Measurements from ENCODE around the gene HS1BP3. TPM values are rescaled to one million over a fixed set of nuclear protein-coding genes. Genes with fewer than 3 reads are reported as not detected.

The HS1BP3 gene
- total and polyA plus RNA-seq, 10 donors, result 8.8 to 38.0 (median 25.9) TPM

- intact Hi-C loops (cut with DNase I; ENCODE audit: low total_unique reads), result no loop called here
These were observed 45.9 kb downstream of the HS1BP3 start for GRCh38 chr2:20604951-20605381.

GRCh38 chr2:20604401-20604911 is 46.4 kb downstream of the HS1BP3 start:
- Histone ChIP-seq H3K4me3 (no peak overlapping the region), H3K4me1 (peaks cover 7 to 28% (median 18%) of the 10 kb centered on the region in 6 donors), H3K27ac (peak overlapping the region in 6 of 8 donors; percentile 33 to 62 (median 52)), H3K36me3 (no peaks in the 10 kb centered on the region), H3K27me3 (replicated peaks in 1 of 7) (no peaks in the 10 kb centered on the region), H3K9me3 (peaks cover 0 to 8% (median 4%) of the 10 kb centered on the region in 8 donors)
- intact Hi-C loops (cut with DNase I; ENCODE audit: low total_unique reads), result no loop called here
- DNase-seq, result peak; percentile 55
- 79 to 96% (median 86%) methylated on average over 6 to 7 of the region's 7 CpGs for WGBS, 5 donors
- TF ChIP-seq POLR2AphosphoS5 (IDR thresholded peaks at IDR 0.05), result no peak
- no peak for TF ChIP-seq POLR2A (IDR thresholded peaks at IDR 0.05)
- TF ChIP-seq CTCF (IDR thresholded peaks at IDR 0.05 in 8 of 11, conservative IDR thresholded peaks at IDR 0.05 in 3 of 11), result no peak

More at GRCh38 chr2:20604951-20605381, 45.9 kb downstream of the HS1BP3 start:
- DNase-seq, result peak; percentile 25
- 60 to 77% (median 73%) methylated on average over 5 of the region's 5 CpGs for WGBS, 5 donors
- Histone ChIP-seq H3K27me3 (replicated peaks in 1 of 7) (no peaks in the 10 kb centered on the region), H3K4me3 (no peak overlapping the region), H3K4me1 (peaks cover 5 to 28% (median 17%) of the 10 kb centered on the region in 6 donors), H3K9me3 (peaks cover 0 to 8% (median 4%) of the 10 kb centered on the region in 8 donors), H3K36me3 (no peaks in the 10 kb centered on the region), H3K27ac (peak overlapping the region in 6 of 8 donors; percentile 2 to 62 (median 52))
- TF ChIP-seq CTCF (IDR thresholded peaks at IDR 0.05 in 8 of 11, conservative IDR thresholded peaks at IDR 0.05 in 3 of 11), result no peak
- peak in 1 of 3 donors; percentile 10 for TF ChIP-seq POLR2AphosphoS5 (IDR thresholded peaks at IDR 0.05)
- no peak for TF ChIP-seq POLR2A (IDR thresholded peaks at IDR 0.05)

GRCh38 chr2:20603791-20604190 is 47.1 kb downstream of the HS1BP3 start:
- 85 to 93% (median 87%) methylated on average over 5 of the region's 5 CpGs for WGBS, 5 donors
- TF ChIP-seq POLR2A (IDR thresholded peaks at IDR 0.05), result no peak
- TF ChIP-seq POLR2AphosphoS5 (IDR thresholded peaks at IDR 0.05), result no peak
- no peak for TF ChIP-seq CTCF (IDR thresholded peaks at IDR 0.05 in 8 of 11, conservative IDR thresholded peaks at IDR 0.05 in 3 of 11)

GRCh38 chr2:20602803-20603202 is 48.1 kb downstream of the HS1BP3 start:
- DNase-seq, result no peak
- H3K4me1 ChIP-seq, result peaks cover 12 to 40% (median 25%) of the 10 kb centered on the region in 6 donors
- intact Hi-C loops (cut with DNase I; ENCODE audit: low total_unique reads), result no loop called here
- H3K4me3 ChIP-seq, result no peak overlapping the region
- H3K27me3 ChIP-seq (replicated peaks in 1 of 7), result no peaks in the 10 kb centered on the region
- H3K9me3 ChIP-seq, result peaks cover 0 to 7% (median 4%) of the 10 kb centered on the region in 8 donors
- H3K27ac ChIP-seq, result no peak overlapping the region
- no peak for TF ChIP-seq POLR2AphosphoS5 (IDR thresholded peaks at IDR 0.05)
- no peaks in the 10 kb centered on the region for H3K36me3 ChIP-seq
- WGBS, 5 donors, result 94 to 98% (median 95%) methylated on average over 2 of the region's 2 CpGs

More at GRCh38 chr2:20603791-20604190, 47.1 kb downstream of the HS1BP3 start:
- no peaks in the 10 kb centered on the region for H3K36me3 ChIP-seq
- H3K4me3 ChIP-seq, result no peak overlapping the region
- intact Hi-C loops (cut with DNase I; ENCODE audit: low total_unique reads), result no loop called here
- peaks cover 0 to 8% (median 4%) of the 10 kb centered on the region in 8 donors for H3K9me3 ChIP-seq
- peaks cover 9 to 33% (median 19%) of the 10 kb centered on the region in 6 donors for H3K4me1 ChIP-seq
- no peaks in the 10 kb centered on the region for H3K27me3 ChIP-seq (replicated peaks in 1 of 7)
- peak overlapping the region in 1 of 8 donors; percentile 33 for H3K27ac ChIP-seq
- DNase-seq, result peak; percentile 37

Measured in spleen (tissue), 11 donors.